ENCODE results near the gene KCNK1. TPM values are rescaled to one million over a fixed set of nuclear protein-coding genes. Genes with fewer than 3 reads are reported as not detected.

The KCNK1 gene
- total and polyA plus RNA-seq, 2 of the 8 experiments (the other 6 are each of a cell fraction or from before 2014, with no cell fraction given): 11.9 to 16.5 TPM

- no peak for TF ChIP-seq CTCF (IDR thresholded peaks at IDR 0.05; ENCODE audit: control extremely low read depth in 1 of 3, insufficient read depth in 1 of 3, low read depth in 1 of 3, low read length in 3 of 3)
- TF ChIP-seq RAD21 (IDR thresholded peaks at IDR 0.05 in 1 of 2, conservative IDR thresholded peaks at IDR 0.05 in 1 of 2; ENCODE audit: low read depth in 2 of 2, low read length in 2 of 2): no peak
- TF ChIP-seq BRCA1 (IDR thresholded peaks at IDR 0.05; ENCODE audit: low read depth, low read length): no peak
- TF ChIP-seq ATF3 (IDR thresholded peaks at IDR 0.05; ENCODE audit: insufficient read depth, low read depth, low read length): no peak
- no peak for TF ChIP-seq TBP (IDR thresholded peaks at IDR 0.05; ENCODE audit: low read depth, low read length)
- TF ChIP-seq CBX8 (IDR thresholded peaks at IDR 0.05; ENCODE audit: borderline replicate concordance, low read depth, low read length): no peak
Observed at GRCh38 chr1:233673261-233673946, 59.5 kb downstream of the KCNK1 start (continued).

All from H1 (cell line).